HL-60 (cell line): ENCODE measurements around the gene ECHDC3.

Source experiments
- DNase-seq, 2 experiments: peaks; one replicate each; pipeline ENCODE4 v3.0.0-alpha.2; 2010 to 2020; ENCODE audit warnings: low read depth in 1 of 2, low spot score in 1 of 2
- H3K27ac ChIP-seq: fragments of 250-450 bp; sonication (Bioruptor Pico); replicated peaks from 2 replicates; pipeline ENCODE4 v1.5.1; 2020; ENCODE audit warnings: mild to moderate bottlenecking, moderate library complexity
- H3K27me3 ChIP-seq: fragments of 250-450 bp; sonication (Bioruptor Pico); 2 replicates; pipeline ENCODE4 v1.5.1; 2021; ENCODE audit warnings: mild to moderate bottlenecking, moderate library complexity; ENCODE audit not compliant: insufficient read depth, poor library complexity, severe bottlenecking
- H3K4me3 ChIP-seq: replicated peaks from 2 replicates; pipeline ENCODE4 v1.5.1; 2011; ENCODE audit warnings: mild to moderate bottlenecking, control low read depth, low read length; ENCODE audit not compliant: insufficient read depth
- CTCF ChIP-seq: IDR thresholded peaks from one replicate; pipeline ENCODE4 v1.5.1; 2011; ENCODE audit warnings: low read length, control low read depth, inconsistent platforms; ENCODE audit not compliant: insufficient read depth
- GABPA ChIP-seq: IDR thresholded peaks from 2 replicates; pipeline ENCODE4 v1.6.1; 2012; ENCODE audit warnings: low read depth
- POLR2AphosphoS5 ChIP-seq: IDR thresholded peaks from 2 replicates; pipeline ENCODE4 v1.6.1; 2012; ENCODE audit warnings: low read depth
- REST ChIP-seq: IDR thresholded peaks from 2 replicates; pipeline ENCODE4 v1.6.1; 2012; ENCODE audit warnings: low read depth; ENCODE audit not compliant: insufficient replicate concordance
- SPI1 ChIP-seq: IDR thresholded peaks from 2 replicates; pipeline ENCODE4 v1.6.1; 2012; ENCODE audit warnings: low read depth, mild to moderate bottlenecking, borderline replicate concordance

The ECHDC3 gene

GRCh38 chr10:11797847-11798633 lies 55.9 kb downstream of the ECHDC3 start:
- Histone ChIP-seq H3K27ac (no peak overlapping the region), H3K27me3 (no peaks in the 10 kb centered on the region), H3K4me3 (no peak overlapping the region)
- no peak for DNase-seq
- TF ChIP-seq CTCF (no peak), GABPA (no peak), REST (no peak), SPI1 (no peak), POLR2AphosphoS5 (no peak)

GRCh38 chr10:11798845-11799735 lies 56.9 kb downstream of the ECHDC3 start:
- no peak overlapping the region for H3K4me3 ChIP-seq
- no peak overlapping the region for H3K27ac ChIP-seq
- DNase-seq = no peak
- no peak for TF ChIP-seq REST
- TF ChIP-seq GABPA = no peak
- no peak for TF ChIP-seq POLR2AphosphoS5
- TF ChIP-seq CTCF = no peak
- no peak for TF ChIP-seq SPI1
- H3K27me3 ChIP-seq = no peaks in the 10 kb centered on the region

GRCh38 chr10:11799736-11800080 lies 57.5 kb downstream of the ECHDC3 start:
- no peak overlapping the region for H3K27ac ChIP-seq

More at GRCh38 chr10:11799736-11800080, 57.5 kb downstream of the ECHDC3 start:
- Histone ChIP-seq H3K27me3 (no peaks in the 10 kb centered on the region), H3K4me3 (no peak overlapping the region)
- TF ChIP-seq GABPA (no peak), REST (no peak), CTCF (no peak), POLR2AphosphoS5 (no peak), SPI1 (no peak)
- no peak for DNase-seq
